ENCODE data around the gene ITK. TPM values are rescaled to one million over a fixed set of nuclear protein-coding genes. Genes with fewer than 3 reads are reported as not detected.

ITK gene
- 10 to 100 TPM in 1 of 4 donors, 1 to 10 TPM in 2, under 1 TPM in 1; 0.40 to 43.4 (median 5.0) TPM for total RNA-seq

DNA sequence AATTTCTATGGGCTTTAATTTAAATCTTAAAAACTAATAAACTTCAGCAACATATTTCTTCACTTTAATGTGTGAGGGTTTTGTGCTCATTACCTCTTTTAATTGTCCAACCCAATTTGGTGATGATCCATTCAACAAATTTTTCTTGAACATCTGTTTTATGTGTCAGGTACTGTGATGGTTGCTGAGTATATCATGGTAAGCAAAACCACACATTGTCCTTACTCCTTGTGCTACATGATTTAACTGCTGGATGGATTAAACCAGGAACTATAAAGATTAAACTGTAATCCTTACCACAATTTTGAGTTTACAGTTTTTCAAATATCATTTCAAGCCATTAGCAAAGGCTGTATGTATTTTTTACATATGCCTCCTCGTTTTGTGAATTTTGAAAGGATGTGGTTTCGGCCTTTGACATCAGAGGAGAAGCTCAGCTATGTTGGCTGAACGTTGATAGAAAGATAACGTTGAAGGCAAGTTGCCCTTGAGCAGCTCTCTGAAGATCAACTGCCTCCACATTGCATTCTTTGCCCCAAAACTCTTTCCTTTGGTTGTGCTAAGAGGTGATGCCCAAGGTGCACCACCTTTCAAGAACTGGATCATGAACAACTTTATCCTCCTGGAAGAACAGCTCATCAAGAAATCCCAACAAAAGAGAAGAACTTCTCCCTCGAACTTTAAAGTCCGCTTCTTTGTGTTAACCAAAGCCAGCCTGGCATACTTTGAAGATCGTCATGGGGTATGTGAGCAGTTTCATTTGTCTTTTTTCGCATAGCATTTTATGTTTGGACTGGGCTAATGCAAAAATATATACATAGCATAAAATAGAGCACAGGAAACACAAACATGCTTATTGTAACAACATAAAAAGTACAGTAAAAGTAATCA lies at the start of gene ITK:
Gene ITK, plus strand, starts transcription at position 467 of the 891 bp plus-strand sequence. Its CDS starts 138 bp downstream, at position 605.
- 62 to 73% methylated on average over 8 of the region's 8 CpGs for WGBS, 2 donors (ENCODE audit: low coverage in 1 of 2)
- TF ChIP-seq CTCF (IDR thresholded peaks at IDR 0.05): no peak
- TF ChIP-seq POLR2AphosphoS5 (IDR thresholded peaks at IDR 0.05): peak in 2 of 3 donors; percentile 59 to 69
- peak; percentile 32 for TF ChIP-seq POLR2A (IDR thresholded peaks at IDR 0.05)
- in situ Hi-C loops (cut with MboI; ENCODE audit: low pct_ligation_motif_present in 1 of 4, low pct_unique_long_range_greater_than_20kb in 1 of 4, low sequenced_read_pairs in 3 of 4) (no loop called here), intact Hi-C loops (cut with DNase I; ENCODE audit: low total_unique reads) (no loop called here)
- Histone ChIP-seq H3K9me3 (no peaks in the 10 kb centered on the region), H3K4me3 (peak within 1 kb of the TSS in 1 of 4 donors; percentile 31), H3K27me3 (no peaks in the 10 kb centered on the region), H3K4me1 (no peaks in the 10 kb centered on the region), H3K36me3 (no peaks in the 10 kb centered on the region), H3K27ac (peak within 1 kb of the TSS in 3 of 4 donors; percentile 14 to 40 (median 37))
- DNase-seq: peak; percentile 26

GRCh38 chr5:157130925-157131324 lies 49.7 kb upstream of the ITK start:
- Histone ChIP-seq H3K4me3 (no peak overlapping the region), H3K27ac (no peak overlapping the region), H3K27me3 (no peaks in the 10 kb centered on the region), H3K9me3 (no peaks in the 10 kb centered on the region), H3K4me1 (peaks cover 0 to 7% (median 0%) of the 10 kb centered on the region in 4 donors), H3K36me3 (no peaks in the 10 kb centered on the region)
- in situ Hi-C loops (cut with MboI; ENCODE audit: low pct_ligation_motif_present in 1 of 4, low pct_unique_long_range_greater_than_20kb in 1 of 4, low sequenced_read_pairs in 3 of 4): loop anchor here in 1 of 4 donors (25.0 kb wide), 1 partner anchor 606 kb away; the partner anchor contains the start of genes LSM11 and THG1L
- TF ChIP-seq POLR2AphosphoS5 (IDR thresholded peaks at IDR 0.05) (no peak), EP300 (IDR thresholded peaks at IDR 0.05; ENCODE audit: low read depth) (no peak), CTCF (IDR thresholded peaks at IDR 0.05) (no peak), POLR2A (IDR thresholded peaks at IDR 0.05) (no peak)
- WGBS, 2 donors (ENCODE audit: low coverage in 1 of 2): 73 to 75% methylated on average over 7 of the region's 7 CpGs
- intact Hi-C loops (cut with DNase I; ENCODE audit: low total_unique reads): no loop called here
- no peak for DNase-seq

GRCh38 chr5:157132281-157132612 lies 48.4 kb upstream of the ITK start:
- no peaks in the 10 kb centered on the region for H3K9me3 ChIP-seq
- no peak for DNase-seq
- no peaks in the 10 kb centered on the region for H3K27me3 ChIP-seq
- TF ChIP-seq EP300 (IDR thresholded peaks at IDR 0.05; ENCODE audit: low read depth): no peak
- TF ChIP-seq CTCF (IDR thresholded peaks at IDR 0.05): no peak
- TF ChIP-seq POLR2A (IDR thresholded peaks at IDR 0.05): no peak
- TF ChIP-seq POLR2AphosphoS5 (IDR thresholded peaks at IDR 0.05): no peak
- intact Hi-C loops (cut with DNase I; ENCODE audit: low total_unique reads): no loop called here
- in situ Hi-C loops (cut with MboI; ENCODE audit: low pct_ligation_motif_present in 1 of 4, low pct_unique_long_range_greater_than_20kb in 1 of 4, low sequenced_read_pairs in 3 of 4): loop anchor here in 1 of 4 donors (25.0 kb wide), 1 partner anchor 605 kb away; the partner anchor contains the start of genes LSM11 and THG1L
- H3K36me3 ChIP-seq: peaks cover 0 to under 1% (median 0%) of the 10 kb centered on the region in 4 donors
- WGBS, 2 donors (ENCODE audit: low coverage in 1 of 2): 11 to 18% methylated on average over 1 of the region's 1 CpG
- H3K4me1 ChIP-seq: peaks cover 0 to 7% (median 0%) of the 10 kb centered on the region in 4 donors
- H3K4me3 ChIP-seq: no peak overlapping the region
- H3K27ac ChIP-seq: no peak overlapping the region

GRCh38 chr5:157137691-157138090 lies 42.9 kb upstream of the ITK start:
- in situ Hi-C loops (cut with MboI; ENCODE audit: low pct_ligation_motif_present in 1 of 4, low pct_unique_long_range_greater_than_20kb in 1 of 4, low sequenced_read_pairs in 3 of 4): loop anchor here in 1 of 4 donors (25.0 kb wide), 1 partner anchor 600 kb away; the partner anchor contains the start of genes LSM11 and THG1L
- no peak for DNase-seq
- intact Hi-C loops (cut with DNase I; ENCODE audit: low total_unique reads): no loop called here
- Histone ChIP-seq H3K36me3 (peaks cover 0 to 17% (median 3%) of the 10 kb centered on the region in 4 donors), H3K9me3 (no peaks in the 10 kb centered on the region), H3K27me3 (no peaks in the 10 kb centered on the region), H3K4me3 (no peak overlapping the region), H3K27ac (no peak overlapping the region), H3K4me1 (peaks cover 7 to 18% (median 10%) of the 10 kb centered on the region in 4 donors)
- 86 to 99% methylated on average over 6 of the region's 6 CpGs for WGBS, 2 donors (ENCODE audit: low coverage in 1 of 2)
- TF ChIP-seq CTCF (IDR thresholded peaks at IDR 0.05) (no peak), POLR2A (IDR thresholded peaks at IDR 0.05) (no peak), POLR2AphosphoS5 (IDR thresholded peaks at IDR 0.05) (no peak), EP300 (IDR thresholded peaks at IDR 0.05; ENCODE audit: low read depth) (no peak)

Measured in transverse colon (tissue), 4 donors.